NCI-H510A treated with DMSO at 0.1 percent for 48 hours (cell line): Measurements from ENCODE around the gene XRCC1.
A peak's percentile ranks its signal among the peaks of the same experiment; 100 is the strongest.
"Not testable (repeated sequence)": the region's sequence is repeated elsewhere in the genome, so short reads cannot be mapped to it uniquely, and the experiment has no call there.

Experiments
- DNase-seq: peaks from one replicate; lab custom pipeline; 2025; lab: John Stamatoyannopoulos, UW

Gene XRCC1

GRCh38 chr19:43546581-43546980, 28.7 kb downstream of the XRCC1 start:
- no peak for DNase-seq

GRCh38 chr19:43545981-43546380, 29.3 kb downstream of the XRCC1 start:
- DNase-seq, result no peak

GRCh38 chr19:43545276-43545675, 30.1 kb downstream of the XRCC1 start:
- DNase-seq, result no peak

- no peak for DNase-seq
Observed at GRCh38 chr19:43544077-43544476, 31.2 kb downstream of the XRCC1 start.

GRCh38 chr19:43541920-43542650, 33.2 kb downstream of the XRCC1 start:
- DNase-seq, result no peak

- no peak for DNase-seq
Observed at GRCh38 chr19:43540381-43540780, 34.9 kb downstream of the XRCC1 start.

GRCh38 chr19:43538922-43539321, 36.4 kb downstream of the XRCC1 start:
- DNase-seq, result no peak

- no peak for DNase-seq
Observed at GRCh38 chr19:43534816-43535761, 40.2 kb downstream of the XRCC1 start.

- no peak for DNase-seq
Observed at GRCh38 chr19:43534305-43534815, 41.0 kb downstream of the XRCC1 start.

GRCh38 chr19:43533546-43534304, 41.6 kb downstream of the XRCC1 start:
- peak; percentile 80 for DNase-seq

- DNase-seq, result peak; percentile 87
Observed at GRCh38 chr19:43532962-43533545, 42.3 kb downstream of the XRCC1 start, which contains the start of gene ZNF575. Gene ZNF575 (plus strand): TSS chr19:43533188. CDS start chr19:43534423, 1,235 bp downstream.

GRCh38 chr19:43532571-43532961, 42.8 kb downstream of the XRCC1 start:
- DNase-seq, result no peak

GRCh38 chr19:43527860-43528622, 47.3 kb downstream of the XRCC1 start:
- peak; percentile 72 for DNase-seq

GRCh38 chr19:43526884-43527859, 48.2 kb downstream of the XRCC1 start, which contains the start of gene ETHE1:
Gene ETHE1 (minus strand): TSS chr19:43527201. CDS start chr19:43527177, 24 bp downstream.
- DNase-seq, result peak; percentile 11

GRCh38 chr19:43525836-43526771, 49.2 kb downstream of the XRCC1 start:
- no peak for DNase-seq

GRCh38 chr19:43524922-43525835, 50.1 kb downstream of the XRCC1 start:
- DNase-seq, result no peak

- DNase-seq, result not testable (repeated sequence)
Observed at GRCh38 chr19:43523696-43524095, 51.6 kb downstream of the XRCC1 start.
